GM20000 (cell line): ENCODE measurements around the gene SPDYE4.

Source experiments
- DNase-seq: peaks from one replicate; pipeline ENCODE4 v3.0.0; 2012; ENCODE audit warnings: low spot score
- CTCF ChIP-seq: IDR thresholded peaks from 2 replicates; pipeline ENCODE4 v1.5.1; 2012; ENCODE audit warnings: mild to moderate bottlenecking, control low read depth; ENCODE audit errors: extremely low read depth, missing control alignments

The SPDYE4 gene

GRCh38 chr17:8719291-8720246 is 38.8 kb downstream of the SPDYE4 start:
- no peak for TF ChIP-seq CTCF
- no peak for DNase-seq

- no peak for TF ChIP-seq CTCF
- DNase-seq = no peak
Measured at GRCh38 chr17:8718001-8718563, 40.3 kb downstream of the SPDYE4 start.

GRCh38 chr17:8713878-8714277 is 44.5 kb downstream of the SPDYE4 start:
- no peak for DNase-seq
- no peak for TF ChIP-seq CTCF

GRCh38 chr17:8713315-8713714 is 45.0 kb downstream of the SPDYE4 start:
- no peak for DNase-seq
- no peak for TF ChIP-seq CTCF

GRCh38 chr17:8712698-8713097 is 45.6 kb downstream of the SPDYE4 start:
- no peak for DNase-seq
- no peak for TF ChIP-seq CTCF

GRCh38 chr17:8711291-8711690 is 47.1 kb downstream of the SPDYE4 start:
- no peak for TF ChIP-seq CTCF
- no peak for DNase-seq

- no peak for DNase-seq
- no peak for TF ChIP-seq CTCF
Measured at GRCh38 chr17:8710813-8711212, 47.5 kb downstream of the SPDYE4 start.
